HG03469 (cell line): ENCODE data around the gene ARFGAP3.
"Not testable (repeated sequence)": the region's sequence is repeated elsewhere in the genome, so short reads cannot be mapped to it uniquely, and the experiment has no call there.

Experiments used
- ATAC-seq: cut with Tn5 transposase; IDR thresholded peaks from one replicate; pipeline ENCODE4 v1.9.1; 2021; ENCODE audit warnings: mild to moderate bottlenecking, moderate library complexity, moderate number of reproducible peaks; ENCODE audit not compliant: unreplicated experiment

ARFGAP3 gene

GRCh38 chr22:42799061-42799460, 58.0 kb downstream of the ARFGAP3 start:
- no peak for ATAC-seq

DNA sequence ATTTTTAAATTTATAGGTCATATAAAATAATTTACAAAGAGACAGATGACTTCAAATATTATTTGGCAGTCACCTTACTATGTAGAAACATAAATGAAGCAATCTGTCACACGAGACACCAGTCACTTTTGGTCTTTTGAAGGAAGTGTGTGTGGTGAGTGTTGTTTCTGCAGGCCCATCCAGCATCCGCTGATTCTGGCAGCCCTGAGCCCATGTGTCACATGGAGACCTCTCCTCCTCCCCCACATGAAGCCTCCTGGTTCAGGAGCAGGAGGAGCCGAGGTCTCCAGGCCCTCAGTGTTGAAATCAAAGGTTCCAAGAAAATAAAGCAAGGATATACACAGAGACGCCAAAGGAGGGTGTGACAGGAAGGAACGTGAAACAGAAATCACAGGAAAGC, 60.1 kb downstream of the ARFGAP3 start:
- ATAC-seq = no peak

DNA sequence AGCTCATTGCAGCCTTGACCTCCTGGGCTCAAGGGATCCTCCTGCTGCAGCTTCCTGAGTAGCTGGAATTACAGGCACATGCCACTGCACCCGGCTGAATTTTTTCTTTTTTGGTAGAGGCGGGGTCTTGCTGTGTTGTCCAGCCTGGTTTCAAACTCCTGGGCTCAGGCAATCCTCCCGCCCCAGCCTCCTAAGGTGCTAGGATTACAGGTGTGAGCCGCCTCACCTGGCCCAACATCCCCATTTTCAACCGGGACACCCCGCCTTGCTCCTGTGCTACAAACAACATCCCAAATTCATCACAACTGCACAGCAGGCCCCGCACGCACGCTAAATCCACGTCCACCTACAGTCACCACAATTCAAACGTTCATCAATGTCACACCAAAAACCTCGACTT, 61.0 kb downstream of the ARFGAP3 start:
- ATAC-seq = no peak

GRCh38 chr22:42794551-42795510, 62.2 kb downstream of the ARFGAP3 start:
- no peak for ATAC-seq

DNA sequence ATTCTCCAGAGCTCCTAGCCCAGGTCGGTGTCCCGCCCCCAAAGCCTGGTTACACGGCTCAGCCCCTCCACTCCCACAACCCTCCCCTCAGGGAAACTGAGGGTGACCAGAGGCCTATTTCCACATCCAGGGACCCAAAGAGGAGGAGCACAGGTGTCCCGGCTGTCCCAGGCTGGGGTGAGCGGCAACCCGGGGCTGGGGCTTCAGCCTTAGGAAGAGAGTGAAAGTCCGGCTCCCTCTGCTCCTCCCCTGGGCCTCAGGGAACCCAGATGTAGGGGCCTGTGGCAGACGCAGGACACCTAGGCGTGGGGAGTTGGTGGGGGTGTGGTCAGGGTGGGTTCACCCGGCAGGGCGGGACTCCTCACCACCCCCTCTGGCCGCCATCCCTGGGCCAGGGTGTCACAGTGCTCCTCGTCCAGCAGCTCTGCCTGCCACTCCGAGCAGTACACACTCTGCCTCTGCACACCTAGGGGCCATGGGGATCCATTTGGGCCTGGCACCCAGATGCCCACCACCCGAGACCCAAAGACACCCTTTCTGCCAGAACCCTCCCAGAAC, 63.1 kb downstream of the ARFGAP3 start:
- ATAC-seq = no peak

DNA sequence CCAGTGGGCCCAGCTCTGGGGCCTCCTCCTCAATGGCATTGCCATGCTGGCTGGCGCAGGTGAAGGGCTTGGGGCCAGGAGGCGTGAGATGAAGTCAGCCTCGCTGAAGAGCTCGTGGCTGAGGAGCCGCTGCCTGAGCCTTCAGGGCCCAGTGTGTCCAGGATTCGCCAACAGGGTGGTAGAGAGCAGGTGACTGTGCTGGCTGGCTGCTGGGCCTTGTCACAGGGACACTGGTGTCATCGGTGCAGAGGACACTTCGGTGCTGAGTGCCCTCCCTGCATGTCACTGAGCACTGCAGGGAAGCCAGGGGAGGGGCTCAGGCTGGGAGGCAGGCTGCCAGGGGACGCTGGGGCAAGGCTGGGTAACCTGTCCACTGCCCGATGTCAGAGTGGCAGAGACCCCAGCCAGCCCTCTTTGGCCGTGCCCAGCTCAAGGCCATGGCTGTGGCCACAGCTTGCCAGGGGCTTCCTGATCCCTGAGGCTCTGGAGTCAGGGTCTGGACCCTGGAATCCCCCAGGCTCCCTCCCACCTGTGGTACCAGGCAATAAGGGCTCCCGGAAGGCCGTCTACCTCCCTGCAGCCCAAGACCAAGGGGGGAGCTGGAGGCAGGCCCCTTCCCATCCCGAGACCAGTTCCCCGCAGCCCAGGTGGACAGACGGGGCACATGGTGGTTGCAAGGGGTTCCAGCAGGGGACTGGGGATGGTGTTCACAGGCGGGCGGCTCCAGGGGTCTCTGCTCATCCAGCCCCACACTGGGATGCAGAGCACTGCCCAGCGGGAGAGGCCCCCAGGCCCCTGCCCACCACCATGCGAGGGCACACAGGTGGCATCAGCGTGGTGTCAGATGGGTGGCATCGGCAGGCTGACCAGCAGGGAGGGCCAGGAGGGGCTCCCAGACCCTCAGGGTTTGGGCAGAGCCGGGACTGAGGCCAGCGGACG, 63.9 kb downstream of the ARFGAP3 start:
- ATAC-seq = no peak

DNA sequence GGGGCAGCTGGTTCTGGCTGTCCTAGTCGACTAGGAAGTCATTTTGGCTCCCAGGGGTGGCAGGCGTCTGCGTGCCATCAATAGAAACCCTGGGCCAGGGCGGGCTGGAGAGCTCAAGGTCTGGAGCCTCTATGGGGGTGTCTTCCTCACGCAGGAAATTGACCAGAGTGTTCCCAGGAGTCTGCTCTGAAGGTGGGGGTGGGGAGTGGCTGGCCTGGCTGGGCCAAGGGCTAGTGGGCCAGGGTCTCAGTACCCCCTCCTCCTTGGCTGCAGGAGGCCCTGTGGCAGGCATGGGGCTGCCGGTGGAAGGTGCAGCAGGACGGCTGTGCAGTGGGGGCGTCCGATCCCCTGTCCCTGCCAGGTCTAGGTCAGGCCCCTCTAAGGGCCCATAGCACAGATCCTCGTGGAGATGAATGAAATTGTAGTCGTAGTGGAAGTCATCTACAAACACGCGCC, 64.6 kb downstream of the ARFGAP3 start:
- ATAC-seq = no peak

GRCh38 chr22:42791721-42792452, 65.2 kb downstream of the ARFGAP3 start:
- no peak for ATAC-seq

- ATAC-seq = no peak
These were observed 68.6 kb downstream of the ARFGAP3 start for GRCh38 chr22:42788466-42788865.

GRCh38 chr22:42788021-42788420, 69.1 kb downstream of the ARFGAP3 start:
- ATAC-seq = no peak

DNA sequence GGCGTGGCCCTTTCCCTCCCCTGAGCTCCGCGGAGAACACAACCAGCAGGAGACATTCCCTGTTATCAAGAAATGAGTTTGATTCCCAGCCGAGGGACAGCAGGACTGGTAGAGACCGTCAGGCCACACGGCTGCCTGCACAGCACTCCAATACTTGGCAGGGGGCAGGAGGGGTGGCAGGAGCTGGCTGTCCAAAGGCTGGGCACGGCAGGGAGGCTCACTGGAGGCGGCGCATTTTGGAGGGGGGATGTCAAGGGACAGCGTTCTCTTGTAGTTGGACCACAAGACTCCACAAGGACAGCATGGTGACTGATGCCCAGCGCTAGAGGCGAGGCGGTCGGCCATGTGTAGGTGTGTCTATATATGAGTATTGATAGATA, 69.7 kb downstream of the ARFGAP3 start:
- no peak for ATAC-seq

DNA sequence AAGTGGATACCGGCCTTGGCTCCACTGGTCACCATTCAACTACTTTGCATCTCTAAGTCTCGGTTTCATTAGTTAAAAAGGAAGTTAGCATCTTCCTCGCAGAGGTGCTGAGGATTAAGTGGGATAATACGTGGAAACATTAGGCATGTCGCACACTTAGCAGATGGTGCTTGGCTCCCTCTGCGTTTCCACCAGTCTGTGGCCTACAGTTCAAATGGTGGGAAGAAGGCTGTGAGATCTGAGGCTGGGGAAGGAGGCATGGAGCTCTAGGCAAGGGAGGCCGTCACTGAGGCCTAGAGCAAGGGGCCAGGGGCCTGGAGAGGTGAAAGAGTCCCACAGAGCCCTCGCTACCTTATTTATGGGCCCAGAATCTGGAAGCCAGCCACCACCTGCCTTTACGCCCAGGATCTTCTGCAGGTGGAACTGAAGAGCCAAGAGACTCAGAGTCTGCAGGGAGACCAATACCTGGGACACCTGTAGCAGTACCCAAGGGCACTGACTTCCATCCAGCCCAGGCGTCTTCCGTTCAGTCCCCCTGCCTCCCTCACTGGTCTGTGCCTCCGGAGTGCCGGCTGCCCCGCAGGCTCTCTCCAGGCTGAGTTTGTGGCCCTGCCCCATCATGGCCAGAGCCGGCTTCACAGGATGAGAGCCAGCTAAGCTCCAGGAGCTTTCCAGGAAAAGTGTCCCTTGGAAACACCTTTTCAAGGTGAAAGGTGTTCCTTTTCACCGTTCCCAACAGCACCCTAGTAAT, 70.3 kb downstream of the ARFGAP3 start:
- no peak for ATAC-seq

GRCh38 chr22:42785706-42786499, 71.2 kb downstream of the ARFGAP3 start:
- no peak for ATAC-seq

DNA sequence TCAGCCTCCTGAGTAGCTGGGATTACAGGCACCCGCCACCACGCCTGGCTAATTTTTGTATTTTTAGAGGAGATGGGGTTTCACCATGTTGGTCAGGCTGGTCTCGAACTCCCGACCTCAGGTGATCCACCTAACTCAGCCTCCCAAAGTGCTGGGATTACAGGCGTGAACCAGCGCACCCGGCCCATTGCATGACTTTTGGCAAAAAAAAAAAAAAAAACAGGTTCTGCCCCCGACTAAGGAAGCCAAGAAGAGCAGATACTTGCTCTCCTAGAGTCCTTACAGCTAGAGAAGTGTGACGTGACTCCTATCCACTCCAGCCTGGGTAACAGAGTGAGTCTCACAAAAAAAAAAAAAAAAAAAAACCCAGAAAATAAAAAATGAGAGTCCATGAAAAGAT, 74.8 kb downstream of the ARFGAP3 start:
- ATAC-seq = not testable (repeated sequence)

DNA sequence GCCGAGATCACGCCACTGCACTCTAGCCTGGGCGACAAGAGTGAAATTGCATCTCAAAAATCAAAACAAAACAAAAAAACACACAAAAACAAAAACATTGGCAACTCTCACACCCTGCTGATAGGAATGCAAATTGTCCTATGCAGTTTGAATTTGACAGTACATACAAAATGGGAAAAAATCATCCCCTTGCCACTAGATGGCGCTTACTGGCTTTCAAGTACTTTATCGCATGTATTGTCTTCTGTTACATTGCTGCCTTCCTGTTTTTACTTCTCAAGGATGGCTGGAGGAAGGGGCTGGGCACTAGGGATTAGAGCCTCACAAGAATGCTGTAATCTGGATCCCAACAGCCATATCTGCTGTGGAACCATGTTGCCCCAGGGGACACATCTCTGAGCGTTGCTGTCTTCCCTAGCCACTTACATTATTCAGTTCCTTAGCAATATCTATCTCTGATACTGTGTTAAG, 77.0 kb downstream of the ARFGAP3 start:
- ATAC-seq = no peak

DNA sequence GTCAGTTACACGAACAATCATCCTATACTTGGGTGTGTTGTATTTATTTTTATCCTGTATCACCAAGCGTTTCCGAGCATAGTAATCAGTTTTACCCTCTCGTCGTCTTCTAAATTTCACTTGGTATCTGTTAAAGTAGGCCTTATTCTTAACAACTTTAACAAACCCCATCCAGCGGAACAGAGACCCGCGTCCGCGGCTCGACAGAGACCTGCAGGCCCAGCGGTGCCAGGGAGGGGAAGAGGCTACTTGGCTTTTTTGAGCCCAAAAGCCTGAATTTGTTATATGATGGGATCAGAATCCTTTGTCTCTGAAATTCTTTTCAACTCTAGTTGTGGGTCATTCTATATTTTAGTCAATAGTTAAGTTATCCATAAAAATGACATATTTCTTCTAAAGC, 79.9 kb downstream of the ARFGAP3 start:
- ATAC-seq = no peak

GRCh38 chr22:42773167-42773566, 83.9 kb downstream of the ARFGAP3 start:
- no peak for ATAC-seq

- ATAC-seq = no peak
These were observed 84.4 kb downstream of the ARFGAP3 start for GRCh38 chr22:42772647-42773046.
